Measurements from ENCODE around the gene HELLS.
"Not testable (repeated sequence)": the region's sequence is repeated elsewhere in the genome, so short reads cannot be mapped to it uniquely, and the experiment has no call there.

The HELLS gene

GRCh38 chr10:94545391-94546048 is at the start of gene HELLS:
Gene HELLS, plus strand, starts transcription at chr10:94545788. Its CDS starts 134 bp downstream, at chr10:94545922.
- Histone ChIP-seq H3K9me3 (ENCODE audit: control insufficient read depth, low read depth, low read length) (no peaks in the 10 kb centered on the region), H3K4me3 (ENCODE audit: low read length) (peak within 1 kb of the TSS; percentile 90), H3K27me3 (ENCODE audit: control insufficient read depth, insufficient read depth, low read length) (no peaks in the 10 kb centered on the region), H3K36me3 (ENCODE audit: control insufficient read depth, low read depth, low read length) (peaks cover 27% of the 10 kb centered on the region), H3K27ac (ENCODE audit: low read length) (peak within 1 kb of the TSS; percentile 91), H3K4me1 (ENCODE audit: control insufficient read depth, low read depth, low read length) (peaks cover 14% of the 10 kb centered on the region), H3K9ac (ENCODE audit: low read length) (peak within 1 kb of the TSS; percentile 95)

GRCh38 chr10:94496010-94496409 is 49.6 kb upstream of the HELLS start:
- no peaks in the 10 kb centered on the region for H3K27me3 ChIP-seq (ENCODE audit: control insufficient read depth, insufficient read depth, low read length)
- H3K4me3 ChIP-seq (ENCODE audit: low read length), result no peak overlapping the region
- no peak overlapping the region for H3K27ac ChIP-seq (ENCODE audit: low read length)
- H3K4me1 ChIP-seq (ENCODE audit: control insufficient read depth, low read depth, low read length), result no peaks in the 10 kb centered on the region
- H3K36me3 ChIP-seq (ENCODE audit: control insufficient read depth, low read depth, low read length), result no peaks in the 10 kb centered on the region
- no peak overlapping the region for H3K9ac ChIP-seq (ENCODE audit: low read length)
- no peaks in the 10 kb centered on the region for H3K9me3 ChIP-seq (ENCODE audit: control insufficient read depth, low read depth, low read length)

GRCh38 chr10:94496646-94497045 is 48.9 kb upstream of the HELLS start:
- no peaks in the 10 kb centered on the region for H3K9me3 ChIP-seq (ENCODE audit: control insufficient read depth, low read depth, low read length)

GRCh38 chr10:94500063-94500462 is 45.5 kb upstream of the HELLS start:
- Histone ChIP-seq H3K4me1 (ENCODE audit: control insufficient read depth, low read depth, low read length) (no peaks in the 10 kb centered on the region), H3K27ac (ENCODE audit: low read length) (no peak overlapping the region), H3K27me3 (ENCODE audit: control insufficient read depth, insufficient read depth, low read length) (no peaks in the 10 kb centered on the region), H3K4me3 (ENCODE audit: low read length) (no peak overlapping the region), H3K9me3 (ENCODE audit: control insufficient read depth, low read depth, low read length) (no peaks in the 10 kb centered on the region), H3K9ac (ENCODE audit: low read length) (no peak overlapping the region), H3K36me3 (ENCODE audit: control insufficient read depth, low read depth, low read length) (no peaks in the 10 kb centered on the region)

More at GRCh38 chr10:94496646-94497045, 48.9 kb upstream of the HELLS start:
- Histone ChIP-seq H3K27me3 (ENCODE audit: control insufficient read depth, insufficient read depth, low read length) (no peaks in the 10 kb centered on the region), H3K27ac (ENCODE audit: low read length) (no peak overlapping the region), H3K36me3 (ENCODE audit: control insufficient read depth, low read depth, low read length) (no peaks in the 10 kb centered on the region), H3K4me3 (ENCODE audit: low read length) (no peak overlapping the region), H3K4me1 (ENCODE audit: control insufficient read depth, low read depth, low read length) (no peaks in the 10 kb centered on the region), H3K9ac (ENCODE audit: low read length) (no peak overlapping the region)

- Histone ChIP-seq H3K9ac (ENCODE audit: low read length) (no peak overlapping the region), H3K27me3 (ENCODE audit: control insufficient read depth, insufficient read depth, low read length) (no peaks in the 10 kb centered on the region), H3K4me1 (ENCODE audit: control insufficient read depth, low read depth, low read length) (no peaks in the 10 kb centered on the region), H3K27ac (ENCODE audit: low read length) (no peak overlapping the region), H3K9me3 (ENCODE audit: control insufficient read depth, low read depth, low read length) (no peaks in the 10 kb centered on the region), H3K4me3 (ENCODE audit: low read length) (no peak overlapping the region), H3K36me3 (ENCODE audit: control insufficient read depth, low read depth, low read length) (no peaks in the 10 kb centered on the region)
These were observed 24.0 kb upstream of the HELLS start for GRCh38 chr10:94521276-94522250.

GRCh38 chr10:94524146-94524545 is 21.4 kb upstream of the HELLS start:
- H3K27ac ChIP-seq (ENCODE audit: low read length), result no peak overlapping the region
- no peaks in the 10 kb centered on the region for H3K9me3 ChIP-seq (ENCODE audit: control insufficient read depth, low read depth, low read length)
- no peak overlapping the region for H3K9ac ChIP-seq (ENCODE audit: low read length)
- H3K4me3 ChIP-seq (ENCODE audit: low read length), result no peak overlapping the region
- no peaks in the 10 kb centered on the region for H3K27me3 ChIP-seq (ENCODE audit: control insufficient read depth, insufficient read depth, low read length)
- no peaks in the 10 kb centered on the region for H3K4me1 ChIP-seq (ENCODE audit: control insufficient read depth, low read depth, low read length)
- no peaks in the 10 kb centered on the region for H3K36me3 ChIP-seq (ENCODE audit: control insufficient read depth, low read depth, low read length)

- Histone ChIP-seq H3K9ac (ENCODE audit: low read length) (no peak overlapping the region), H3K4me1 (ENCODE audit: control insufficient read depth, low read depth, low read length) (no peaks in the 10 kb centered on the region), H3K27ac (ENCODE audit: low read length) (no peak overlapping the region), H3K27me3 (ENCODE audit: control insufficient read depth, insufficient read depth, low read length) (no peaks in the 10 kb centered on the region), H3K4me3 (ENCODE audit: low read length) (no peak overlapping the region), H3K36me3 (ENCODE audit: control insufficient read depth, low read depth, low read length) (no peaks in the 10 kb centered on the region), H3K9me3 (ENCODE audit: control insufficient read depth, low read depth, low read length) (no peaks in the 10 kb centered on the region)
These were observed 20.9 kb upstream of the HELLS start for GRCh38 chr10:94524711-94525110.

GRCh38 chr10:94531550-94531949 is 14.0 kb upstream of the HELLS start:
- H3K9ac ChIP-seq (ENCODE audit: low read length); H3K4me1 ChIP-seq (ENCODE audit: control insufficient read depth, low read depth, low read length); H3K9me3 ChIP-seq (ENCODE audit: control insufficient read depth, low read depth, low read length); H3K36me3 ChIP-seq (ENCODE audit: control insufficient read depth, low read depth, low read length); H3K27ac ChIP-seq (ENCODE audit: low read length); H3K4me3 ChIP-seq (ENCODE audit: low read length); H3K27me3 ChIP-seq (ENCODE audit: control insufficient read depth, insufficient read depth, low read length): not testable (repeated sequence)

- Histone ChIP-seq H3K36me3 (ENCODE audit: control insufficient read depth, low read depth, low read length) (no peaks in the 10 kb centered on the region), H3K4me1 (ENCODE audit: control insufficient read depth, low read depth, low read length) (no peaks in the 10 kb centered on the region), H3K27ac (ENCODE audit: low read length) (no peak overlapping the region), H3K9me3 (ENCODE audit: control insufficient read depth, low read depth, low read length) (no peaks in the 10 kb centered on the region), H3K9ac (ENCODE audit: low read length) (no peak overlapping the region), H3K4me3 (ENCODE audit: low read length) (no peak overlapping the region), H3K27me3 (ENCODE audit: control insufficient read depth, insufficient read depth, low read length) (no peaks in the 10 kb centered on the region)
These were observed 12.6 kb upstream of the HELLS start for GRCh38 chr10:94533027-94533426.

- not testable (repeated sequence) for H3K27me3 ChIP-seq (ENCODE audit: control insufficient read depth, insufficient read depth, low read length); H3K36me3 ChIP-seq (ENCODE audit: control insufficient read depth, low read depth, low read length); H3K9me3 ChIP-seq (ENCODE audit: control insufficient read depth, low read depth, low read length); H3K27ac ChIP-seq (ENCODE audit: low read length); H3K9ac ChIP-seq (ENCODE audit: low read length); H3K4me3 ChIP-seq (ENCODE audit: low read length)
- peaks cover 10% of the 10 kb centered on the region for H3K4me1 ChIP-seq (ENCODE audit: control insufficient read depth, low read depth, low read length)
These were observed 3.3 kb upstream of the HELLS start for GRCh38 chr10:94542282-94542681.

GRCh38 chr10:94546049-94546900 is 687 bp downstream of the HELLS start:
- H3K27me3 ChIP-seq (ENCODE audit: control insufficient read depth, insufficient read depth, low read length), result no peaks in the 10 kb centered on the region
- H3K27ac ChIP-seq (ENCODE audit: low read length), result peak overlapping the region; percentile 91
- peaks cover 34% of the 10 kb centered on the region for H3K36me3 ChIP-seq (ENCODE audit: control insufficient read depth, low read depth, low read length)
- H3K4me1 ChIP-seq (ENCODE audit: control insufficient read depth, low read depth, low read length), result peaks cover 14% of the 10 kb centered on the region
- no peaks in the 10 kb centered on the region for H3K9me3 ChIP-seq (ENCODE audit: control insufficient read depth, low read depth, low read length)
- peak overlapping the region; percentile 90 for H3K4me3 ChIP-seq (ENCODE audit: low read length)
- H3K9ac ChIP-seq (ENCODE audit: low read length), result peak overlapping the region; percentile 95
